Measurements from ENCODE around the gene SORCS1.

SORCS1 gene

DNA sequence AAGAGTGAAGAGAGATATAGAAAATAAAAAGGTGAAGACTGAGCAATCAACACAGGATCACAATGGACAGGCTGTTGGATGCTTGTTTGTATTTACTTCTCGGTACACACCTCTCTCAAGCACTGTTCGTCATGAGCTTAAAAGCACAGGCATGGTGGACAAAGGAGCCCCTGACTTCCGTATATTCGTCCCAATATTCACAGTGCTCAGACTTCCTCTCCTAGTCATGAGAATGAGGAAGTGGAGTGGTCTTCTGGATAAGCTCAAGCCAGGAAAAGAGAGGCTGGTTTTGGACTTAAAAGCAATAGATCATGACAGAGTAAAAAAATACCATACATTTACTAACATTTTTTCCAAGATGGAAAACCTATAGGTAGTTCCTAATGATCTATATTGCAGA lies 172.5 kb downstream of the SORCS1 start:
- peak in 1 of 58 donors; percentile 3 for DNase-seq

DNA sequence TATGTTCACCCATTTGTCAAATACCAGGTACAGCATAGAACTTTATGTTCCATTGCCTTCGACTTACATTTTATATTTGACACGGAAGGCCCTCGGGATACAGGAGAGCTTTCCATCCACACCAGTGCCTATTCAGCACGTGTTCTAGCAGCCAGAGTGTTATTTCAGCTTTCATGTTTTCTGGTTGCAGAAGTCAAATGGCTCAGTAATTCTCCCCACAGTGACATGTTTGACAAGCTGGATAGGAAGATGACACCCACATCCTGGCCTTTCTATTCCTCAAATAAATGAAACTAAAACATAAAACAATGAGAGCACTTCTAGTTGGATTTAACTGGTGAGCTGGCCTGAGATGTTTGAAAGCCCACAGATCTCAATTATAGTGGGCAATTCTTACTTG lies 173.4 kb downstream of the SORCS1 start:
- DNase-seq = no peak

DNA sequence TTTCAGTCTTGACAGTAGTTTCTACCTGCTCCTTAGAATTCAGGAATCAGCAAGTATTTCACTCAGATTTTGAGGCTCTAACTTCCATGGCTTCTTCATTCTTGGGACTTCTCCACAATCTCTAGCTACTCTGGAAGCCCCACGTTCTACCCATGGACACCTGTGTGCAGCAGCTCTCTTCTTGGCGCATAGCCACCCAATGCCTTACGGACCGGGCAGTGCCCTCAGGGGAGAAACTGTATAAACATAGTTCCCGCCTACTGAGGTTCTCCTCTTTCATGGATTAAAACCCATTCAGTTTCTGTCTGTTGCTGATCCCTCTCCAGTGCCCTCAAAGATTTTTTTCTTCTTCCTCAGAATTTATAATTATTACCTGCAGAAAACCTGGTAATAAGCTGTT lies 177.1 kb downstream of the SORCS1 start:
- no peak for DNase-seq

DNA sequence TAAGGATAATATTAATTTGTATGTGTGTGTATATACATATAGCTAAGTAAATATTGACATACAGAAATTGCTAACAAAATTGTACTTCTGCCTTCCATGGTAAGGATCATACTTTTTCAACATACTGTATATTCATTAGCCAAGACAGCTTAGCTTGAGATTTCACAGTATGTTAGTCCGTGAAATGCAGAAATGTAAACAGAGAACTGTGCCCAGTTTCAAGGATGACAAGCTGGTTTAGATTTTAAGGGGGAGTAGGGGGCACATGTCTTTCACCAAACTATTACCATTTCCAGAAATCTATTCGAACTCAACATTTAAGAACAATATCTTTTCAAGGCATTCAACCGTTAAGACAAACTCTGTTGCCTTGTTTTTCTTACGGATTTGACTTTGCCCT lies 182.2 kb downstream of the SORCS1 start:
- no peak for DNase-seq

DNA sequence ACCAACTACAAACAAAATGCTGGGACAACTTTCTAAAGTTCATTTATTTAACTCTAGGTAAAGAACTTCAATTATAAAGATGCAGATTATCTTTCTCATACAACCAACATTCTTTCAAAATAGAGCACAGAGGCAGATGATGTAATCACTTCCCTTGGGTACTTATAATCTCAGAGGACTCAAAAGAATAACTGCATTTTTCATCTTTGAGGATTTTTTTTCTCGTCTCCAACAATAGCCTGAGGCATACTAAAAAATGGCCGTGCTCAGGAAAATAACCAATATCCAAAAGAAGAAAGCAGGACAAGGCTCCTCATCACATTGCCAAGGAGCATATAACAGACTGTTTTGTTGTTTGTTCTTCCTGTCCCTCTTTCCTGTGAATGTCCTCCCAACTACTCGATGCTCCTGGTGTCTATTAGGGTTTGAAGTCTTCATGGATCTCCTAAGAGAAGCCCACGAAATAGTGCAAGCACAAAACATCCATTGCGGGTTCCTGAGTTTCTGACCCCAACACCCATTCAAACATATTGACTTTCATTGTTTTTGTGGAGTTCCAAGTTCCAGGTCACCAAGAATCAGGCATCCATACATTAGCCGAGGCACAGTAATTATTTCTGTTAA lies 182.9 kb downstream of the SORCS1 start:
- no peak for DNase-seq

DNA sequence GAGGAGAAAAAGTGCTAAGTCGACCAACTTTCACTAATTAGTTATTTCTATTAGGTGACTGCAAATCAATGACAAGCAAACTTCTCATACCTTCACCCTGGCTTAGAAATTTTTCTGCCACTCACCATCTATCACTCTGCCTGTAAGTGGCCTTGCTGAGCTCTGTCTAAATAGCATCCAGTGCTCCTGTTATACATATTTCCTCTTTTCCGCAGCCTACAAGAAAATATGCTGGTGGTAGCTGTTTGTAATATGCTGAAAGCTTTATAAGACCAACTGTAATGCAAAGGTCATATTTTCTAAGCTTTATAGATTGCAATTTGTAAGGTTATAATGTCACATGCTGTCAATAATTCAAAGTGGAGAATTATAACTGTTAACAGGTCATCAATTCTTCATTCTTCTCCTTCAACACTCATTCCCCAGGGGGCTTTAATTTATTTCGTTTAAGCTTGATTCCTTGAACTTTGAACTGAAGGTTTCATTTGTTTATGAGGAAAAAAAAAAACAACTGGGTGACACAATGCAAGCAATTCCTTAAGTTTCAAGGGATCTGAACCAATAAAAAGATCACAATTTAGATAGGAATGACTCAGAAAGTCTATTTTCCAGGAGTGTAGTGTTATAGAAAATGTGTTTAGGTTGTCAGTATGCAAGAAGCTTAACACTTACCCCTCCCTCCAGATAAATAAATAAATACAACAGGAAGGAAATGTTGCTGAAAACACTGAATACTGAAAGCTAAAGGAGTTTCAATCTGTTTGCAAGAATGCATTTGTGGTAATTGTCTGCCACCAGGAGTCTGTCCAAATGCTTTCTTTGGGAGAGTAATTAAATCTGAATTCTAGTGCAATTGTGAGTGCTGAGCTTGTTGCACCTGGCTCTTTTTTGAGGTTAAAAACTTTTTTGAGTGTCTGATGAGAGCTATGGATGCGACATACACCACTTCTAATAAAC lies 183.7 kb downstream of the SORCS1 start:
- no peak for DNase-seq

DNA sequence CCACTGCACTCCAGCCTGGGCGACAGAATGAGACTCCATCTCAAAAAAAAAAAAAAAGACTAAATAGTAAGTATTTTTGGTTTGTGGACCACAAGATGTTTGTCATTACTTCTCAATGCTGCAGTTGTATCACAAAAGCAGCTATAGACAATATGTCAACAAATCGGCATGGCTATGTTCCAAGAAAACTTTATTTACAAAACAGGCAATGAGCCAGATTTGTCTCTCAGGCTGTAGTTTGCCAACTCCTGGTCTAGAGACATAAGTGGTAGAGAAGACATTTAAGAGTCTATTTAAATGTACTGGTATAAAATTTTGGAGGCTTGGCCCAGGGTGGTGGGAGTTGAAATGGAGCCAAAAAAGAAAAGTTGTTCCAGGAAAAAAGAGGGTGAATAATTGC lies 185.8 kb downstream of the SORCS1 start:
- DNase-seq = no peak

DNA sequence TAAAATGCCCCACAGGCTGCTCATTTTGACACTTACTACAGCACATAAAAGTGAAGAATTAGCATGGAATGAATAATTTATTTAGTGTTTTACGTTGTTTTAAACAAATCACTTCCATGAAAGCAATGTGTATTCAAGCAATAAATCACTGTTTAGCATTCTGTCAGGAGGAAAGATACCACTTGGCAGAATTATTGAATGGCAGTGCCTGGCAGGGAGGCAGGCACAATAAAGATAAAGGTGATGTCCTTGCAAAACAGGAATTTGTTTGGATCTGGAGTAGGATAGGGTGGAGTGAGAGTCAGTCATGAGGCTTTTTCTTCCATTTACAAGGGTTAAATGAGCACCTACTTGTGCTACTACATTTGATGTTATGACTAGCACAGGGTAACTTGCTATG lies 190.8 kb downstream of the SORCS1 start:
- no peak for DNase-seq

DNA sequence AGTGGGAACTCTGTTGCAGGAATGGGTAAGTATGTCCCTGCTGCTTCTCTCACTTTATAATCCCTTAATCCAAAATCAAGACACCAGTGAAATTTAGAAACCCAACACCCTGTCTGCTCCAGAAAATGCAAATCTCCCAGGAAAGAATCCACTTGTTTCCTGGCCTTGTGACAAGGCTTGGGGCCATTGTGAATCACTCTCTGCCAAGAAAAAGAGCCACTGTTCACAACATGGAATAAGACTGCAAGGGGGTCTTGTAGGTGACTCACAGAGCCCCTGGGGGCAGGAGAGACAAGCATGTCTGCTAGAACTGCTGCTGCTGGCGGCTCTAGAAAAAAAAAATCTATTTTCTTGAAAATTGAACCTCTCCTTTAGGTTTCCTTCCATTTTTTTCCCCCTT lies 191.2 kb downstream of the SORCS1 start:
- no peak for DNase-seq

DNA sequence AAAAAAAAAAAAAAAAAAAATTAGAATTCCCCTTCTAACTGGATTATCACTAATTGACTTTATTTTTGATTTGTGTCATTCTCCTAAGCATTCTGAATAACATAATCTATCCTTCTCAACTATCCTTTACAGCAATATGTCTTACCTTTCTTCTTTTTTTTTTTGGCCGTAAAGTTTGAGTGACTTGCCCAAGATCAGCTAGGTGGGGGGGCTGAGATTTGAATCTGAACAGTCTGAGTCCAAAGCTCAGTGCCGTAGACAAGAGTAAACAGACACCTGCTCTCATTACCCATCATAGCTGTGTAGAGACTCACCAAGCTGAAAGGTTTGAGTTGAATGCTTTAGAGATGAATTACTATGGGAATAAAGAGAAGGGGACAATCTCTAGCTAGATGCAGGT lies 192.1 kb downstream of the SORCS1 start:
- DNase-seq = no peak

DNA sequence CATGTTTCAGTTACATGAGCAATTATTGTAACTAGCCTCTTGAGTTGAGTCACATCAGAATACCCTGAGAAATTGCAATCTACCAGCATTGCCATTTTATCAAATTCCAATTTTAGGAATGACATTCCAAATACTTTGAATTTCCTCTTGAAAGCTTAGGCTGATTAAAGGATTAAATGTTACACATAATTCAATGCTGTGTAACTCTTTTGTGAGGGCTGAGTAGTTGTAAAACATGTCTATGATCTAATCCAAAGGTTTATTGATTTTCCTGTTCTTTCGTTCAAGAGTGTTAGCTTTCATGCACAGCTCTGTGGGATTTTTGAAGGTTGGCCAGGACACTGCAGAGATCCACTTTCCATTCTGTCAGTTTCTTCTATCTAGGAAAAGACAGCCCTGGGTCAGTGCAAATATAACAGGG lies 193.1 kb downstream of the SORCS1 start:
- no peak for DNase-seq

DNA sequence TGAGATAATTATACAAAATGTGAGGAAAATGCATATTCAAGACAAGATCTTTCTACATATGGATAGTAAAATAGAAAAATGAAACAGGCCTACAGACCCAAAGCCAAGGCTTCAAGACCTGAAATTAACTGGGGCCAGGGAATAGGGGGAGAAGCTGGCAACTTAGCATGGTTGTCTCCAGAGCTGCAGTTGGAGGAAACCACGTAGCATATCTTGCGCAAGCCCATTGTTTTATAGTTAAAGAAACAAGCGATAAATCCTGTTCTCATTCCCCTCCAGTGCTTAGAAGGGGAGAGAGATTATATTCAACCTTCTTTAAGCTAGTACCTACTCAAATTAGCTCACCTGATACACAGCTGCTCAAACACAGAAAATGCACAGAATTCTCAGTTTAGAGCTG lies 197.1 kb downstream of the SORCS1 start:
- DNase-seq = no peak

DNA sequence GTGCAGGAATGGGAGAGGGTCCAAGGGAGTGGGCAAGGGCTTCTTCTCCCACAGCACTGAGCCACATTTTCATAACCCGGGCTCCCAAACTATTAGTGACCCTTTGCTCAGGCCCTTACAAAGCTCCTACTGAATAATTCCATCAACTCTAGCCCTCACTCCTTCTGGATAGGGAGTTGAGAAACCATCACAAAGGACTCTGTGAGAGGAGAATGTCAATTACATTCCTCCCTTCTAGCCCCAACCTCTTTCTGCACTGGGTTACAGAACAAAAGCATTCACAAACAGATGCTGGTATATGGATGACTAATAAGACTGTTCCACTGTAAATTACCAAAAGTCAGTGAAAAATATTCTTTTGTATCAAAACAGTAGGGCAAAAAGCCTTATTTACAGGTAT lies 203.7 kb downstream of the SORCS1 start:
- DNase-seq = no peak

DNA sequence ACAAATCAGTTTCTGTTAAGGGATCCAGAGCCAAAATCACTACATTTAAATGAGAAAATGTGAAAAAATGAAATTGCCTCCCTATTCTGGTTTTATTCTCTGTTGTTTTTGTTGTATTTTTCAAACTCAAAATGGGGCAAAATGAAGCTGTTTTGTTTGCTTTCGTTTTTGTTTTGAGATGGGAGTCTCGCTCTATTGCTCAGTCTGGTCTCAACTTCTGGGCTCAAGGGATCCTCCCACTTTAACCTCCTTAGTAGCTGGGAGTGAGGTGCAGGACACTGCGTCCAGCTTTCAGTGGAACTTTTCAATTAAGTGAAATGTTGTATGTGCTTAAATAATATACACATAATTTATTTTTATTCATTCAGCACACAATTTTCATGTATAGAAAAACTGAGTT lies 205.0 kb downstream of the SORCS1 start:
- no peak for DNase-seq

DNA sequence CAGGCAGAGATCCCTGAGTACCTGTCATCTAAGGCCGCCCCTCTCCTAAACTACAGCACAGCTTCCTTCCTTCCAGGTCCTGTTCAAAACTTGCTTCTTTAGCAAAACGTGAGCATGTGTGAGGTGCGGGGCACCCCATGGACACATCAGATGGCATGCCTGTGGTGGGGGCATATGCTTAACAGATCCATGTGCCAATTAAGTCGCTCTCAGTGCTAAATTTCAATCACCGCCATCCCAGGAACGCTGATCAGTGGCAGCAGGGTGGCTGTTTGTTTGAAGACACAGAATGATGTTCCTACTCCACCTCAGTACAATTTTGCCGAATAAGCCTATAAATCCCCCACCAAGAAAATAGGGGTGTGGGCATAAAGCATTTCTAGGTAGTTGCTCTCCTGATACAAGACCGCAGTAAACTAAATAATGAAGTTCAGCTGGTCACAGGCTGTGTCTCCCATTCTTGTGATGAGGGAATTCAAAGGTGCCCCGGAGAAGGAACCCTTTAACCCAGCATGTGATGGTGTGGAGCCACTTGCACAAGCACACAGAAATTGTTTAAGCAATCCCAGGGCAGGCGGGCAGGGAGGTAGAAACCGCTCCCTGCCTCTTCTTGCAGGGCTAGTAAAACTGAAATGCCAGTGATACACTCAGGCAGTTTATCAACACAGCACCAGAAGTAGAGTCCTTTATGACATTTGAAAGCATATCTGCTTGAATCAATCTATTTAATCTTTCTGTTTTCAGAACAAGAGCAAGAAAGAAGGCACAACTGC lies 205.7 kb downstream of the SORCS1 start:
- no peak for DNase-seq

DNA sequence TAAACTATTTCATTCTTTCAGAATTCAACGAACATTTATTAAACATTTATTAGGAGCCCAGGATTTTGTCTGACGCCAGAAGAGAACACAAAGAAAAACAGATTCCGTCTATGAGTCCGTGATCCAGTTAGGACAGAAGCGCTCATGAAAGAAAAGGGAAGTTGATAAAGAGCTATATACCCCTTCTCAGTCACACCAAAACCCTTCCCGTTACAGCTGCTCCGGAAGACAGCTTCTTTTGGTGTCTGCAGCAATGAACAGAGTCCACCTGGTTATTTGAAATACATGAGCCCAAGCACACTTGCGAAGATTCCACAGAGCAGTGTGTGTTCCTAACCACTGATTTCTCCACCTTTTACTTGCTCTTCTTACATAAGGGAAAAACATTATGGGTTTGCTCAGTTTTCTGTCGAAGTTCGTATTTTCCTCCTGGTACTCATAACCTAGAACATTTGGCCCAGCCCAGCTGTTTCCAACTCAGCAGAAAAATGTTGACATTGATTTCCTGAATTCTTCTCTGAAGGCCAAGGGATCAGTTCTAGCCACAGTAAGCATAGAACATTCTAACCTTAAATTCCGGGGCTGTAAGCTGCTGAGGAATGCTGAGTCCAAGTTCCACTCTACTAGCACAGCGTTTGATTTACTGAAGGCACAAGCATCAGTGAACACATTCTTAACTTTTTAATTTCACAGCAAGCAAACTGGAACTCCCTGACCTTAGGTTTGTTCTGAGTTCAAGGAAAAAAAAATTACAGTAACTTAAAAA lies 206.5 kb downstream of the SORCS1 start:
- DNase-seq = no peak

DNA sequence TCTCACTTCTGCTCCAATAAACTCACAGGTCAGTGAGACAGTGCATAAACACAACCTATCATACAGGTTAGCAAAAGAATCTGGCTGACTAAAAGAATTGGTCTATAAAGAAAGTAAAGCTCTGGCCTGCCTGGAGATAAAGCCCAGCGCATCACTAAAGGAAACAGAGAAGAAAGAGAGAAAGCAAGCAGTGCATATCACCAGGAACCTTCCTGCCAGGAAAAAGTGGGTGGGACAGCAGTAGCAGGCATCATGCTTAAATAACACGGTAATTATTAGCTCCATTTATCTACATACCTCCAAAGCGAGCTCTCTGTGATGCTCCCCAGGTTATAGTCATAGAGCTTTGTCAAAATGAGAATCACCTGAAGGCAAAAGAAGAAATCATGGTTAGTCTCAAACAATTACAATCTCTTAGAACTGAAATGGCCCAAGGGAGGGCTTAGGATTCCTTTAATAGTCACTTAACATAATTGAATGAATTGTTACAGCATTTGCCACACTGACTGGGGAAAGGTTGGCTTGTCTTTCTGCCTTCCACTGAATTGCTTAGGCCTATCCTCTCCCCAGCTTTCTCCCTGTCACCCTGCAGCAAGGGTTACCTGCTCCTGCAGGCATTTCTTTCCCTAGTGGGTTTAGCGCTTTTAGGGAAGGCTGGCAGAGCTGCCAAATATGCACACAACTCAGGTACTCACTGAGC lies 208.1 kb downstream of the SORCS1 start:
- DNase-seq = no peak

DNA sequence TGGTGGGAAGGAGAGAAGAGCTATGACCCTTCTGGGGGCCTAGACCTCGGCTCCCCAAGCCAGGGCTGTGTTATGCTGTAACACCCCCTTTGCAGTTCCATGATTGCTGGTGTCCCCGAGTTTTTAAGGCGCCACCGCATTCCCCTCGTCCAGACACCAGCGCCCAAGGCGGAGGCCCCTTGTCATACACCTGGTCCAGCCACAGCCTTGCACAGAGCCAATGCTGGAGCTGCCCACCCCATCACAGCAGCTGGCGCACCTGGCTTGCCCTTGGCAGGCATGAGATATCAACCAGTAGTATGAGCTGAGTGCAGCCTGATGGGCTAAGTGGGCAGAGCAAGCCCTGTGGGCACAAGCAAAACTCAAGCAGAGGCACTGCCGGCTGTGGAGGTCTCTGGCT lies 209.4 kb downstream of the SORCS1 start:
- DNase-seq = no peak

DNA sequence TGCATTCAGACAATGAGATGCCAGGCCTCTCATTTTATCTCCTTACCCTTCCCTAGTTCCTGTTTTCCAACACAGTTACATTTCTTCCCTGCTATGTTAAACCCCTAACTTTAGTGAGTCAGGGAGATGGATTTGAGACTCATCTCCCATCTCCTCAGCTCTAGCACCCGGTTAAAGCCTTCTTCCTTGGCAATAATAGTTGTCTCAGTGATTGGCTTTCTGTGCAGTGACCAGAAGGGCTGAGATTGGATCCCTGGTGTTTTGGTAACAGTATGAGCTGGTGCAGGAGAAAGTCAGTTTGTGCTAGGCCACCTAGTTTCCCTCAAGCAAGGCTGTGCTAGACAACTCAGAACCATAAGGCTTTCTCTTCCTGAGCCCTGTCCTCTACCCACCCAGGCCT lies 212.5 kb downstream of the SORCS1 start:
- DNase-seq = no peak

DNA sequence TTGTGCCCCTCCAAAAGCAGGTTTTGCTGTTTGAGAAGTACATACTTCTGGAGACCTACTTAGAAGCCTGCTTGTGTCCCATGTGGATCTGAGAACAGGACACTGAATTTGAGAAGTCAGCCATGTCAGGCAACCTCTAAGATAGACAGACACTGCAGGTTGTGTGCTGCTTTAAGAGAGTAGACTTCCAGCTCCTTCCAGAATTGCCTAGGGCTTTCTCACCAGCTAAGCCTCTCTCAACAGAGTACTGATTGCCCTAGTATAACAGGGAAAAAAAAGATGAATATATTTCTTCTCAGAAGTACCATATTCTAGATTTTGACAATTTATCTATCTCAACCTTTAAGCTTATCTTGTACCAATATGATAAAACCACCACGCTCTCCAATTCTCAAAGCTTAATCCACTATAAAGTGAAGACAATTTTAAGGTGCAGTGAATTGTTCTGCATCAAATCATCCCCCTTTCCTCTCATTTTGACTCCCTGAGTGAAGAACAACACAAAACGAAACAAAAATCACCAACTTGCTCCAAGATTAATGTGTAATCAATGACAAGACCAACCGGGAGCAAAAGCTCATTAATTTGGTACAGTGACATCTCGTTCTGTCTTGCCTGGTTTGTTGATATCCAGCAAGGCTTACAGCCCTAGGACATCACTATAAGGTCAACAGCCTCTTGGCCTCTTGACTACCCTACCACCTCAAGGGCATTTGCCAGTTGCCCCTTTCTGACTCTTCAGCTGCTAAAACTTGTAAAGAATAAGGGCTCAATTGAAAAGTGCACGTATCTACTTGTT lies 214.6 kb downstream of the SORCS1 start:
- DNase-seq = no peak
